Measurements from ENCODE around the gene TEX51.

TEX51 gene

DNA sequence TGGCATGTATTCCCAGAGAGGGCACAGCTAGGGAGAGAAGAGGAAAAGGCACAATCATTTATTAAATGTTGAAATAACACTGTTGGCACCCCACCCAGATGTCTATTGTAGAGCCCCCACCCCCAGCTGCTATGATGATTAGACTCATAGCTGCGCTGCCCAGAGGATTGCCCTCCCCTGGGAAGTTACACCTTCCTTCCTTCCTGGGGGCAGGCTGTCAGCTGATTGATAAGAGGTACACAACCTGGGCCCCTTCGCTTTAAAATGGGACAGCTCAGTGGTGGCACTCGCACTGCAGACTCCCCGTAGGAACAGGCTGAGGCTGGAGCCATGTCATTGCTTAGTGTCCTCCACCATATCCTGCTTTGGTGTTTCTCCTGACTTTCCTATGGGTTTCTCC is 18.1 kb downstream of the TEX51 start:
- FAIRE-seq = no peak

DNA sequence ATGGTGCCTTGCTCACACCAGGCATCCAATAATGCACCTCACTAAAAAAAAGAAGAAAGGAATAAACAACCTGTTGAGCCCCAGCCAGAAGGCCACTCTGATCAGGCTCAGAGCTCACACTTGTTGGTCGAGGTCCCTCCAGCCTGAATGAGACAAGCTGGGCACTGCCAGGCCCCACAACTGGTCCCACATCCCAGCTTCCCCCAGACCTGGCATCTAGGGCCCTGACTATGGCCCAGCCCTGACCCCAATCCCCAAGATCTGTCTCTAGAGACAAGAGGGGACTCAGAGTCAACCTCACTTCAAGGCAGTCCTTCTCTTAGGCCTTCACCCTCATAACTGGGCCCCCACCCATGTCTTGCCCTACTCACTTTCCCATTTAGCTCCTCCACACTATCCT is 22.4 kb downstream of the TEX51 start:
- no peak for FAIRE-seq

DNA sequence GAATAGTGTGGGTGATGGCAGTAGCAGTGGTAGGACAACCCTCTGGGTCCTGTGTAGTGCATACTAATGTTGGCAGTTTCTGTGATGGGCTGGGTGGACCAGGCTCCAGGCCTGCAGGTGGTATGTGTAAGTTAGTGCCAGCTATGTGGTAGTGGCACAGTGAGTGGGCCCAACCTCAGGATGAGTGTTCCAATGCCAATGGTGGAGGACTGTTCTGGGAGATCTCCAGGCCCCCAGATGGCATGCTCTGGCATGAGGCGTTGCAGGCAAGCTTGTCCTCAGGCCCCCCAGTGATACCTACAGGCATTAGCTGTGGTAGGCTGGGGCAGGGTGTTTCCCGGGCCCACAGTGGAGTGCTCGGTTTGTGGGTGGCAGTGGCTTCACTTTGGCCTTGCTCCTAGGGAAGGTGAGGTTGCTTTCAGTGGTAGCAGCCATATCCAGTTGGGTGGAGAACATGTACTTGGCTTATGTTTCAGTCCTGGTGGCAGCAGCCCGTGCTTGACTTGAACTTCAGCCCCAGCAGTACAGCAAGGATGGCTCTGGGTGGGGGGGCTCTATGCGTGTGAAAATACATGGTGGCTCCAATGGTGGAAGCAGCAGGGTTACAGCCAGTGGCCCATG is 32.4 kb downstream of the TEX51 start:
- FAIRE-seq = no peak

DNA sequence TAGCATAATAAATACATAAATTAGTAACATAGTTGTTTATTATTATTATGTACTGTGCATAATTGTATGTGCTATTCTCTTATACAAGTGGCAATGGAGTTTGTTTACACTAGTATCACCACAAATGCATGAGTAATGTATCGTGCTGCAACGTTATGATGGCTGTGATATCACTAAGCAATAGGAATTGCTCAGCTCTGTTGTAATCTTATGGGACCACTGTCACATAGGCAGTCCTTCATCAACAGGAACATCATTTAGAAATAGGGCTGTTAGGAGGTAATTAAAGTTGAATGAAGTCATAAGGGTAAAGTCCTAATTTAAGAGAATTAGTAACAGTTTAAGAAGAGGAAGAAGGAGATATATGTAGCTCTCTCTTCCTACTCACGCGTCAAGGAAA is 33.8 kb downstream of the TEX51 start:
- no peak for FAIRE-seq

DNA sequence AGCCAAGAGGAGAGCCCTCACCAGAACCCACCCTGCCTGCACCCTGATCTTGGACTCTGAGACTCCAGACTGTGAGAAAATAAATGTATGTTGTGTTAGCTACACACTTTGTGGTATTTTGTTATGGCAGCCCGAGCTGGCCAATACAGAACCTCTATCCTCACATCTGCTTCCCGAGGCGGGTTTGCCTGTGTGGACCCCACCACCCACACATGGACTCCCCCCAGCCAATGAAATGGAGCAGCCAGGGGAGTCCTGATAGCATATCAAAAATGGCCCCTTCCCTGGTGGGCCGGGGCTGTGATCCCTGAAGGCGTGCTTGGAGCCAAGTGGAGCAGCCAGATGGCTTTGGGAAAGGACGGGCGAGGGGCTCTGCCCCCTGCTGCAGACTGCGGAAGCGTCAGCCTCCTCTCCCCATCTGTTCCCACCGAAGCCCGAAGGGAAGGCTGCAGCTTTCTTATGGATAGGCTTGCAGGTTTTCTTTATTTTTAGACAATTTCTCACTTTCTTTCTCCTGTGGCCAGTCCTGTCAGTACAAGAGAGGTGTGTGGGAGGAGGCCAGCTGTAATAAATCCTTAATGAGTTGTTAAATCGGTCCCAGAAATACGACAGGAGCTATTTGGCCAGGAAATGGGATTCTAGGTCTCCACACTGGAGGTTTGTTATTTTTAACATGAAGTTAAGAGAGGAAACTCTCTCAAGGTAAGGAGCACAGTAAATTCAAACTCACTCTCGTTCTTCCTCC is 34.4 kb downstream of the TEX51 start:
- no peak for FAIRE-seq

DNA sequence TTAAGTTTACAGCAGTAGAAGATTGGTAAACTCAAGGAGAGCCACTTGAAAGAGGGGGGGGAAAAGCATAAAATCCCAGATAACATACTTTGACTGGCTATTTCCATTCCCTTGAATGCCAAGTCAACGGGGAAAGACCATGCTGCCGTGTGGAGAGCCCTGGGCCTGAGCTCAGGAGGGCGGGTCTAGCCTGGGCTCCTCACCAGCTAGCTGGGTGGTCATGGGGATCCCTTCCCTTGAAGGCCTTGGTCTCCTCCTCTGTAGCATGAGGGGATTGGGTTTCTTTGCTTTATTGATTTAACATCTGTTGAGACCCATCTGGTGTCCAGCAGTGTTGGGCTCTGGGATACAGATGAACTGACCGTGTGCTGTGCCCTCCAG is 35.0 kb downstream of the TEX51 start:
- no peak for FAIRE-seq

DNA sequence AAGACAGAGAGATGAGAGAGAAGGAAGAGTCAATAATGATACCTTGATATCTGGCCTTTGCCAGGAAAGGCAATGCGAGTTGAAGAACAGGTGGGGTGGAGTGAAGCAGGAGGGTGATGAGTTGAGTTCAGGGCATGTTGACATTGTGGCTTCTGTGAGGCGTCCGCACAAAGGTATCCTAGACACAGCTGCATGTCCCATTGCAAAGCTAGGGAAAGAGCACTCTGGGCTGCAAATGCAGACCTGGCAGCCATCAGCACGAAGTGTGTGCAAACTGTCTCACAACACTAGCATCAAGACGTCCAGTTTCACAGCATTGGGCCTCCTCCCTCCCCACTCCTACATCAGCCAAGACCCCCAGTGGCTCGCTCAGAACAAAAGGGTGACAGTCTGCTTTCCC is 36.1 kb downstream of the TEX51 start:
- FAIRE-seq = no peak

DNA sequence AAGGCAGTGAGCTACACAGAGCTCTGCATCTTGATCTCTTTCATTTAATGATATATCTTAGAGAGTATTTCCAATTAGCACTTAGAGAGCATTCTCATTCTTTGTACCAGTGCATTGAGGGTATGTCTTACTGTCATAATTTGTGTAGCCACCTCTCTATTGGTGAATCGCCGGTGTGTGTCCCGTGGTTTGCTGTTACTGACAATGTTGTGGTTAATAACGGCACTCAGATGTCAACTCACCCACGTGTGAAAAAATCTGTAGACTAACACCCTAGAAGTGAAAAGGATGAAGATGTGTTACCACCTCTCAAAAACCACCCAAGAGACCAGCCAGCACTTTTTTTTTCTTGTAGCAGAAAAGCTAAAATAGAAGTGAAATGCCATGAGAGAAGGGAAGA is 37.1 kb downstream of the TEX51 start:
- FAIRE-seq = no peak

DNA sequence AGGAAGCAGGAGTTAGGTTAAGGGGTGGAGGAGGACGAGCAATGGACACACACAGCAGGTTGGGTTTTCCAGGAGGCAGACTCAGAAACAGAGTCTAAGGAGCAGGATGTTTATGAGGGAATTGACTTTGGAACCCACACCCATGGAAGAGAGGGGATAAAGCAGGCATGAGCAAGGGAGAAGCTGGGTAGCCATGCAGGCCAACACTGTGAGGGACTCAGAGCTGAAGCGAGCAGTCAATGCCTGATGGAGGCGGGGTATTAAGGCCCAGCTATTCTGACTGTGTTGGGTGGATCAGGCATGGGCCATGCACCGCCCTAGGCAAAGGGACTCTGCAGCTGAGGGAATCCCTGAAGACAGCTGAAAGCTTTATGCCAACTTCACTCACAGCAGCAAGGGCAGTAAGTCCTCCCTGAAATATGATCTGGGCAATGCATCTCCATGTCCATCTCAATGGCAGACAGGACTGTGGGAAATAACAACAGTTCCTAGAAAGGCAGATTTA is 37.6 kb downstream of the TEX51 start:
- no peak for FAIRE-seq

DNA sequence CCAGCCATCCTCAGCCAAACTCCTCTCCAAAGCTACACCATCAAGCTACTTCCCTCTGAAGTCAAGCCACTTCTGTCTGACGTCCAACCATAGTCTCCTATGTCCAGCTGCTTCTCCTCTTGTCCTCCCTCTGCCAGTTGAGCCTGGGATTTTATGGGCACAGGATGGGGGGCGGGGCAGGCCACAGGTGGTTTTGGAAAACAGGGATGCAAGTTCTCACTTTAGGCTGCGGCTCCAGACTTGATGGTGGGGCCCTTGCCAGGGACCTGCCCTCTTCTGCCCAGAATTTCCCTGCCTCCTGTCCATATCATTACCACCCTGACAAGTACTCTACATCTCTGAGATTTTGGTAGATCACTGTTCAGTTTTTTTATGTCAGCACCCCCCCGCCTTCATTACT is 41.6 kb downstream of the TEX51 start:
- no peak for FAIRE-seq

DNA sequence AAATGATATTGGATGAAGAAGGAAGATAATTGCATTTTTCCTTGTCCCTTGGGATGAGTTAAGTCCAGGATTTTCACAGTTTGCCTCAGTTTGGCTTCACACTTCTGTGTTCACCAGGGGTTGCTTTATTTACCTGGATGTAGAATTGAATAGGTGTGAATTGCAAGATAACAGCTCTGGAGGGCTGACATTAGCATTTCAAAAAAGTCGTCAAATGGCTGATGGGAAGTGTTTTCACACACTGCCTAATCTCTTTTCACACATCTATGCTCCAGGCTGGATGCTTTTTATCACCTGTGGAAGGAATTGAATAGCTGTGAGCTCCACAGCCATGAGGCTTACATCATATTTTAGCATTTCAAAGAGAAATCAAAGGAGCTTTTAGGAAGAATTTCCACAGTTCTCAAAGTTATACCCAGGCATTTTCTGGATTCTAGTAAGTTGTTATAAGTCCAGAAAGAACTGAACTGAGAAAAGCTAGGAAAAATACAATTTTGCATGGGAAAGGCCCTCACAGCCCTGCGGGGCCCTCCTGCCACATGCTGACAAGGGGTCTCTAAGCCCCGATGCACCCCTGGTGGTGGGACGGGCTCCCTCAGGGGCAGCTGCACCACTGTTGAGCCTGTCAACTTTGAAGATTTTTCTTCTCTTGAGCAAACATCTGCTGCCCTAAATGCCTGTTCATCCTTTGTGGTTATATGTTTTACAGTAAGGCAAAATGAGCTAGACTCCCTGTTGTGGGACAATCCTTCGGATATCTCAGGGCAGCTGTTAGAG is 43.9 kb downstream of the TEX51 start:
- FAIRE-seq = no peak

DNA sequence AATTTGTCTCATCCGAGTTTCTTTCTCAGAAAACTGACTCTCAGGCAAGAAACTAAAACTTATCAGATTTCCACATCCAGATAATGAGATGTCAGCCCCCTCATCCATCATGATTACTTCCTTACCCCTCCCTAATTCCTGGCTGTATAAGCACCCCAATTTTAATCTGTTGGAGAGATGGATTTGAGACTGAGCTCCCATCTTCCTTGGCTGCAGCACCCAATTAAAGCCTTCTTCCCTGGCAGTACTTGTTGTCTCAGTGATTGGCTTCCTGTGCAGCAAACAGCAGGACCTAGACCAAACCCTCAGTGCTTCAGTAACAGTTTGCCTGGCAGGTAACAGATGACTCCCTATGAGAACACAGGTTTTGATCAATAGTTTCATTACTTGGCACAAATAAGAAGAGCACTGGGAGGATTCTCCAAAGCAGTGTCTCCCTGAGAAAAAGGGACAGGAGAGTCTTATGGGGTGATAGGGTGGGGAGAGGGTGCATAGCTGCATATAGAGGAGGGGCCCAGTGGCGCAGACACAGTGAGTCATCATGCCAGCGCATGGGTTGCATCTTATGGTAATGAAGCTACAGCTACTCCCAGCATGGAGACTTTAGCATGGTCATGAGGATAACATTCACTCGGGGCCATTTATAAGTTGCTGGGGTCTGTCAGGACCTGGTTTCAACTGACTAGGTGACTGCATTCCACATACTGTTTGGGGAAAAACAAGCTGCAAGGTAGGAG is 45.1 kb downstream of the TEX51 start:
- FAIRE-seq = no peak

DNA sequence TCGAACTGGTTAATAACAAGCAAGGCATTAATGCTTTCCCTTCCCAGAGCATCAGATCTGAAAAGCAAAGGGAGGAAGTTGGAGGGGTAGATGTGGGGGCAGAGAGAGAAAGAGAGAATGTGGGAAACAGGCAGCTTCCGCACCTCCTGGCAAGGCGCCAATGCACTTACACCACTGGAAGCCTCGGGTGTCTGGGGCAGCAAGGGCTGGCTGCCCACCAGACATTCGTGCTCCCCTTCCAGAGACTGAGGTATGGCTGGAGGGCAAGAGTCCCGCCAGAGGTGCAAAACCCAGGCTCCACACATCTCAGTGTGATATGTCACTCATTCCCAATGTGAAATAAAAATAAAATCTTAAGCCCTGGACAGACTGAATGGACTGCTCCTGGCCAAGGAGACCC is 46.4 kb downstream of the TEX51 start:
- no peak for FAIRE-seq

DNA sequence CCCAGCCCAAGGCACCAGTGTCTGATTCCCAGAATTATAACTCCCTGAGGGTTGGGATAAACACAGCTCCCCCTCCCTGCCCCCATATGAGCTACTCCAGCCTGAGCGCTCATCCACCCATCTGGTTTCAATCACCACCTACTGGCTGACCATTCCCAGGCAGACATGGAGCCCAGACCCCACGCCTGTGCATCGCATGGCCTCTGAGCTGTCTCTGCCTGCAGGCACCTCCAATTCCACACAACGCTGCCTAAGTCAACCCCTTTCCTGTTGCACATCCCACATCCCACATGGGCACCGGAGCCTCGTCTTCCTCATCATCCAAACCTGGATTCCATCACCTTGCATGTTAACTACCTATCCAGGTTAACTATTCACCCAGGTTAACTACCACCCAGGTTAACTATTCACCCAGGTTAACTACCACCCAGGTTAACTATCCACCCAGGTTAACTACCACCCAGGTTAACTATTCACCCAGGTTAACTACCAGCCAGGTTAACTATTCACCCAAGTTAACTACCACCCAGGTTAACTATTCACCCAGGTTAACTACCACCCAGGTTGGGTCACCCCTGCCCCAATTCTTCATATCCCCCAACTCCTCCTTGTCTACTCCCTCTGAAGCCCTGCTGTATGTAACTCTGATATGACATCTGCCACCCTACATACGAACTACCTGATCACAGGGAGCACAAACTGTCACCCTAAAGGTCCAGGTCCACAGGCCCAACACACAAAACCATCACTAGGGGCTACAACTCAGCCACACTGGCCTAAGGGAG is 47.8 kb downstream of the TEX51 start:
- no peak for FAIRE-seq

DNA sequence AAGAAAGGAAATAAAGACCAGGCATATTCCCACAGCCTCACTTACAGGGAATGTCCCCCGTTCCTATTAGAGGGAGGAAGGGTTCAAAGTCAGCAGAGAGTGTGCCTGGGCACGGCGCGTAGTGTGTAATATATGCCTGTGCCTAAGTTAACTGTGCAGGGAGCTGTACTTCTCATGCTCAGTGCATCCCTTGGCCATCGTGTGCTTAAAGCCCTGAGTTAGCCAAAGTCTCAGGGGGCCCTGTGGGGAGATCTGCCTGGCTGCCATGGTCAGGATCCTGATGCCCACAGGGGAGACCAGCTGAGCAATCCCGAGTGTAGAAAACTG is 48.4 kb downstream of the TEX51 start:
- no peak for FAIRE-seq

DNA sequence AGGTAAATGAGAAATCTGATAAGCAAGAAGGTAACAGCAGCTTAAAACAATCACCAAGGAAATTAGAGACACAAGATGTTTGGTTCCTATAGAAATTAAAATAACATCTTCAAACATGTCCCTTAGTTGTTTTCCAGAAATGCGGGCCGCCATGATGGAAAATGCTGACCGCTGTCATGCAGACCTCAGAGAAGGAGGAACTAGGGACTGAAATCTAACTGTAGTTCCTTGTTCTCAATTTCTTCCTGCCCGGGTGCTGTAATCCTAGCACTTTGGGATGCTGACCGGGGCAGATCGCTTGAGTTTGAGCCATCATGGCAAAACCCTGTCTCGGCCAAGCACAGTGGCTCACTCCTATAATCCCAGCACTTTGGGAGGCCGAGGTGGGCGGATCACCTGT is 51.1 kb downstream of the TEX51 start:
- no peak for FAIRE-seq

DNA sequence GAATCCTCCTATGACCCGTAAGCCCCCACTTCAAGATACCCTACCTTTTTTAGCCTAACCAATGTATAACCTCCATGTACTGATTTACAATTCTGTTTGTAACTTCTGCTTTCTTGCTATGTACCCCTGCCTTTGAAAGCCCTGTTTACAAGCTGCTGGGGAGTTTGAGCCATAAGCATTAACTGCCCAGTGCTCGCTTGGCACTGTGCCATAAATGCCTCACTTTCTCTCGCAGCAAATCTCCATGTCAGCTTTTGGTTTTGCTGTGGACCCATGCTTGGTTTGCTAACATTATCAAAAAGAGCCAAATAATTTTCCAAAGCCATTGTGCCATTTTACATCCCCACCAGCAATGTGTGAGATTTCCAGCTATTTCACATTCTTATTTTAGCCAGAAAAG is 51.8 kb downstream of the TEX51 start:
- FAIRE-seq = no peak

Data from A204.1 (cell line).